ENCODE results near the gene TMEM89. TPM values are rescaled to one million over a fixed set of nuclear protein-coding genes. Genes with fewer than 3 reads are reported as not detected.

The TMEM89 gene, protein sequence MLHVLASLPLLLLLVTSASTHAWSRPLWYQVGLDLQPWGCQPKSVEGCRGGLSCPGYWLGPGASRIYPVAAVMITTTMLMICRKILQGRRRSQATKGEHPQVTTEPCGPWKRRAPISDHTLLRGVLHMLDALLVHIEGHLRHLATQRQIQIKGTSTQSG
- not detected in 2 replicates for total RNA-seq (ENCODE audit: low replicate concordance)

DNA sequence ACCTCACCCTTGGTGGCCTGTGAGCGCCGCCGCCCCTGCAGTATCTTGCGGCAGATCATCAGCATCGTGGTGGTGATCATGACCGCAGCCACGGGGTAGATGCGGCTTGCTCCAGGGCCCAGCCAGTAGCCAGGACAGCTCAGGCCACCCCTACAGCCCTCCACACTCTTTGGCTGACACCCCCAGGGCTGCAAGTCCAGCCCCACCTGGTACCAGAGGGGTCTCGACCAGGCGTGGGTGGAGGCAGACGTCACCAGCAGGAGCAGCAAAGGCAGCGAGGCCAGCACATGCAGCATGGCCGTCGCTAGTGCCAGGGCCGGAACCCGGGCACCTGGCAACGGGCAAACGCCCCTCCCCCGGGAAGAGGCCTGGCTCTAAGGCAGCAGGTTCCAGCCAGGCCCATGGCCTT is at the start of gene TMEM89:
Gene TMEM89 (minus strand): TSS at position 309 of the 409 bp plus-strand sequence. CDS start 13 bp downstream, at position 296.
- H3K36me3 ChIP-seq = no peaks in the 10 kb centered on the region
- peaks cover 5% of the 10 kb centered on the region for H4K20me1 ChIP-seq (ENCODE audit: low read depth)
- H3K9me3 ChIP-seq (ENCODE audit: low read depth) = no peaks in the 10 kb centered on the region
- peaks cover 29% of the 10 kb centered on the region for H3K36me3 Mint-ChIP-seq
- peaks cover 9% of the 10 kb centered on the region for H3K9me3 Mint-ChIP-seq
- H3K9ac ChIP-seq = no peak within 1 kb of the TSS
- no peak for DNase-seq (ENCODE audit: low spot score)
- no peak within 1 kb of the TSS for H3K4me2 ChIP-seq
- H3K27ac Mint-ChIP-seq = no peak within 1 kb of the TSS
- no peak for TF ChIP-seq EZH2phosphoT487 (IDR thresholded peaks at IDR 0.05)
- TF ChIP-seq, protein P1, sequence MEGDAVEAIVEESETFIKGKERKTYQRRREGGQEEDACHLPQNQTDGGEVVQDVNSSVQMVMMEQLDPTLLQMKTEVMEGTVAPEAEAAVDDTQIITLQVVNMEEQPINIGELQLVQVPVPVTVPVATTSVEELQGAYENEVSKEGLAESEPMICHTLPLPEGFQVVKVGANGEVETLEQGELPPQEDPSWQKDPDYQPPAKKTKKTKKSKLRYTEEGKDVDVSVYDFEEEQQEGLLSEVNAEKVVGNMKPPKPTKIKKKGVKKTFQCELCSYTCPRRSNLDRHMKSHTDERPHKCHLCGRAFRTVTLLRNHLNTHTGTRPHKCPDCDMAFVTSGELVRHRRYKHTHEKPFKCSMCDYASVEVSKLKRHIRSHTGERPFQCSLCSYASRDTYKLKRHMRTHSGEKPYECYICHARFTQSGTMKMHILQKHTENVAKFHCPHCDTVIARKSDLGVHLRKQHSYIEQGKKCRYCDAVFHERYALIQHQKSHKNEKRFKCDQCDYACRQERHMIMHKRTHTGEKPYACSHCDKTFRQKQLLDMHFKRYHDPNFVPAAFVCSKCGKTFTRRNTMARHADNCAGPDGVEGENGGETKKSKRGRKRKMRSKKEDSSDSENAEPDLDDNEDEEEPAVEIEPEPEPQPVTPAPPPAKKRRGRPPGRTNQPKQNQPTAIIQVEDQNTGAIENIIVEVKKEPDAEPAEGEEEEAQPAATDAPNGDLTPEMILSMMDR (IDR thresholded peaks at IDR 0.05) = no peak
- no peak for TF ChIP-seq EZH2 (IDR thresholded peaks at IDR 0.05)
- H3F3A ChIP-seq (ENCODE audit: low read depth) = peaks cover 3% of the 10 kb centered on the region
- no peak within 1 kb of the TSS for H3K27ac ChIP-seq
- no peak within 1 kb of the TSS for H2AFZ ChIP-seq (replicated peaks)
- H3K4me1 ChIP-seq = no peaks in the 10 kb centered on the region
- peaks cover 10% of the 10 kb centered on the region for H3K4me1 Mint-ChIP-seq
- H3K27me3 Mint-ChIP-seq (ENCODE audit: insufficient read depth, low read depth) = peaks cover 4% of the 10 kb centered on the region
- no peak within 1 kb of the TSS for H3K4me3 Mint-ChIP-seq
- no peaks in the 10 kb centered on the region for H3K79me2 ChIP-seq (ENCODE audit: low read depth)
- no peak within 1 kb of the TSS for H3K4me3 ChIP-seq
- H3K27me3 ChIP-seq = no peaks in the 10 kb centered on the region

DNA sequence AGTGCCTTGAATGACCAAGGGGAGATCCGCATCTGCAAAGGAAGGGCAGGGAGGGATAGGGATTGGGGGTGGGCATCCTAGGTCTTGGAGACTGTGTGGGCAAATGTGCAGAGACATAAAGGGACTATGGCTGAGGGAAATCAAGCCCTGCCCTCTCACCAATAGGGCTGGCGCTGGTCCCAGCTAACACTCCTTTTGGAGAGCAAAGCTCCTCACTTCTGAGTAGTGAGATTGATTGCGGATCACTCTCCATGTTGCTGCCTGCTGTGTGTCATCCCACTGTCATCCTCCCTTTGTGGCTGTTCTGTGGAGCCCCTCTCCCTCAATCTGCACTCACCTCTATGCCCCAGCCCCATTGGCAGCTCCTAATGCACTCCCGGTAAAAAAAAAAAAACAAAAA is 43.4 kb upstream of the TMEM89 start:
- H3K27me3 ChIP-seq = no peaks in the 10 kb centered on the region
- Mint-ChIP-seq H3K4me1 (peaks cover 17% of the 10 kb centered on the region), H3K27me3 (ENCODE audit: insufficient read depth, low read depth) (peaks cover 5% of the 10 kb centered on the region), H3K9me3 (peaks cover under 1% of the 10 kb centered on the region), H3K4me3 (peak overlapping the region; percentile 97), H3K36me3 (peaks cover 13% of the 10 kb centered on the region), H3K27ac (peak overlapping the region; percentile 99)
- H2AFZ ChIP-seq (replicated peaks) = no peak overlapping the region
- peaks cover 4% of the 10 kb centered on the region for H3K4me1 ChIP-seq
- peaks cover 6% of the 10 kb centered on the region for H3K36me3 ChIP-seq
- H3K9ac ChIP-seq = no peak overlapping the region
- no peak overlapping the region for H3K27ac ChIP-seq
- H3F3A ChIP-seq (ENCODE audit: low read depth) = peaks cover 30% of the 10 kb centered on the region
- no peak for DNase-seq (ENCODE audit: low spot score)
- no peak overlapping the region for H3K4me3 ChIP-seq
- no peak for TF ChIP-seq EZH2phosphoT487 (IDR thresholded peaks at IDR 0.05)
- TF ChIP-seq EZH2 (IDR thresholded peaks at IDR 0.05) = no peak
- TF ChIP-seq, protein P1 (IDR thresholded peaks at IDR 0.05) = no peak
- peaks cover 7% of the 10 kb centered on the region for H3K79me2 ChIP-seq (ENCODE audit: low read depth)
- H3K4me2 ChIP-seq = no peak overlapping the region
- peaks cover 23% of the 10 kb centered on the region for H4K20me1 ChIP-seq (ENCODE audit: low read depth)
- no peaks in the 10 kb centered on the region for H3K9me3 ChIP-seq (ENCODE audit: low read depth)

DNA sequence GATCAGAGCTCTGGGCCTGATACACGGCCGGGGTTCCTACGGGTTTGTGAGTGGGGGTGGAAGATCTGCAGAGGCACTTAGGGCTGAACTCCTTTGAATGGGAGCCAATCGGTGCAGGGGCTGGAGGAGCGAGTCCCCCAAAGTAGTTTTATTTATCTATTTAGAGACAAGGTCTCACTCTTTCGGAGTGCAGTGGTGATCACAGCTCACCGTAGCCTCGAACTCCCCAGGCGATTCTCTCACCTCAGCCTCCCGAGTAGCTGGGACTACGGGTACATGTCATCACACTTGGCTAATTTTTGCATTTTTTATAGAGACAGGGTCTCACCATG is 42.7 kb upstream of the TMEM89 start:
- no peak overlapping the region for H3K9ac ChIP-seq
- TF ChIP-seq, protein P1 (IDR thresholded peaks at IDR 0.05) = no peak
- TF ChIP-seq EZH2 (IDR thresholded peaks at IDR 0.05) (no peak), EZH2phosphoT487 (IDR thresholded peaks at IDR 0.05) (no peak)
- H3K27me3 ChIP-seq = no peaks in the 10 kb centered on the region
- Mint-ChIP-seq H3K4me1 (peaks cover 20% of the 10 kb centered on the region), H3K27me3 (ENCODE audit: insufficient read depth, low read depth) (peaks cover 7% of the 10 kb centered on the region), H3K36me3 (peaks cover 17% of the 10 kb centered on the region), H3K4me3 (peak overlapping the region; percentile 97), H3K27ac (peak overlapping the region; percentile 99), H3K9me3 (peaks cover 3% of the 10 kb centered on the region)
- H3K9me3 ChIP-seq (ENCODE audit: low read depth) = no peaks in the 10 kb centered on the region
- H3K27ac ChIP-seq = peak overlapping the region; percentile 99
- no peak for DNase-seq (ENCODE audit: low spot score)
- H2AFZ ChIP-seq (replicated peaks) = no peak overlapping the region
- peaks cover 4% of the 10 kb centered on the region for H3K4me1 ChIP-seq
- H4K20me1 ChIP-seq (ENCODE audit: low read depth) = peaks cover 29% of the 10 kb centered on the region
- H3F3A ChIP-seq (ENCODE audit: low read depth) = peaks cover 30% of the 10 kb centered on the region
- H3K4me2 ChIP-seq = peak overlapping the region; percentile 53
- peak overlapping the region; percentile 54 for H3K4me3 ChIP-seq
- H3K79me2 ChIP-seq (ENCODE audit: low read depth) = peaks cover 11% of the 10 kb centered on the region
- H3K36me3 ChIP-seq = peaks cover 6% of the 10 kb centered on the region
